Measurements from ENCODE around the gene FAM131A.
A peak's percentile ranks its signal among the peaks of the same experiment; 100 is the strongest.

FAM131A gene

DNA sequence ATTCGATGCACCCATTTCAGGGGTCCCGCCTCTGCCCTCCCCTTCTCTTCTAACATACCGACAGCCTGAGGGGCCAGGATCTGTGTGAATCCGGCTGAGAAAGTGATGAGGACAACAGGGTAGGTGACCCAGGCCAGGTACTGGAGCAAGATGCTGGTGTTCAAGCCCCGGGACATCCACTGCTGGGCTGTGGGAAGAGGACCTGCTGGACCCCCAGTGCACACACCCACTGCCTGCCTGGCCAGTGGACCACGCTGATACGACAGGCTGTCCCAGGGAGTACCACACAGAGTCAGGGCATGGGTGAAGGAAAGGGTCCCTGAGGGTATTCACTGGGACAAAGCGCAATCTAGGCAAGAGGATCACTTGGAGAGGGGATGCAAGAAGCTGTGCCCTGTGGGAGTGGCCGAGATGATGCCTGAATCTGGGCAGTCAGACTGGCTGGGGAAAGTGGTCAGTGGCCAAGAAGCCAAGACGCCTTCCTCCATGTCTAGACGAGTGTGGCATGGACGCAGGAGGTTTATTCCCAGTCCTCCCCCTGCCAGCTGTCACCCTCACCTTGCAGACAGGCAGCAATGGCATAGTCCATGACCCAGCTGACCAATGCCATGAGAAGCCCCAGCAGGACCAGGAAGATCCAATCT is 20.8 kb downstream of the FAM131A start:
- DNase-seq (ENCODE audit: low spot score): no peak

DNA sequence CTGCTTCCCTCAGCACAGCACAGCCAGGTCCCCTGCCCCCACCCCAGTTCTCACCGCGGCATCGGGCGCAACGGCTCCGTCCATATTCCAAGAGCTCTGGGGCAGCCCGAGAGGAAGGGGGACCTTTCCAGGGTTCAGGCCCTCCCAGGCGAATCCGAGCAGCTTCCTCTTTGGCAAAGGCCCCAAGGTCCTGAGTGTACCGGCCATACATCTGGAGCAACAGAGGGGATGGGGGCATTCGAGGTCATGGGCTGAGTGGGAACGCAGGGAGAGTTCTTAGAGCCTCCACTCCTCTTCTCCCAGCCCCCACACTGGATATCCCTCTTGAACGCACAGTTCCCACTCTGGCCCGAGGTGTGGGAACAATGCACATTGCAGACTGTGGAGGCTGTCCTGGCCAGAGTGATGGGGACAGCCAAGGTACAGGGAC is 21.5 kb downstream of the FAM131A start:
- no peak for DNase-seq (ENCODE audit: low spot score)

DNA sequence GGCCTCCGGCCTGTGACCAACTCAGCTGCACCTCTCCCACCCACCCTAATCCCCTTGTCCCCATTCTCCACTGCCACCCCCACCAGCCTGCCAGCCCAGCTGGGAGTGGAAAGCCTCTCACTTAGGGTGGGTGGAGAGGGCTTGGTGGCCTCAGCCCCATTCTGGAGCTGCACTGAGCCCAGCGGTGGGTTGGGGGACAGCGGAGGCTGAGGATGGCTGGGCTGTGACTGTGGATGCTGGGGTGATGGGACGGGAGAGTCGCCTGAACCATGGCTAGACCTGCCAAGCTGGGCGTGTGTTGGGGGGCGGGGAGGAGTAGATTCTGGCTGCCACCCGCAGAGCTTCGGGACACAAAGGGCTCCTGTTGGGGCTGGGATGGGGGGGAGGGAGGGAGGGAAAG is 22.2 kb downstream of the FAM131A start:
- DNase-seq (ENCODE audit: low spot score): no peak

DNA sequence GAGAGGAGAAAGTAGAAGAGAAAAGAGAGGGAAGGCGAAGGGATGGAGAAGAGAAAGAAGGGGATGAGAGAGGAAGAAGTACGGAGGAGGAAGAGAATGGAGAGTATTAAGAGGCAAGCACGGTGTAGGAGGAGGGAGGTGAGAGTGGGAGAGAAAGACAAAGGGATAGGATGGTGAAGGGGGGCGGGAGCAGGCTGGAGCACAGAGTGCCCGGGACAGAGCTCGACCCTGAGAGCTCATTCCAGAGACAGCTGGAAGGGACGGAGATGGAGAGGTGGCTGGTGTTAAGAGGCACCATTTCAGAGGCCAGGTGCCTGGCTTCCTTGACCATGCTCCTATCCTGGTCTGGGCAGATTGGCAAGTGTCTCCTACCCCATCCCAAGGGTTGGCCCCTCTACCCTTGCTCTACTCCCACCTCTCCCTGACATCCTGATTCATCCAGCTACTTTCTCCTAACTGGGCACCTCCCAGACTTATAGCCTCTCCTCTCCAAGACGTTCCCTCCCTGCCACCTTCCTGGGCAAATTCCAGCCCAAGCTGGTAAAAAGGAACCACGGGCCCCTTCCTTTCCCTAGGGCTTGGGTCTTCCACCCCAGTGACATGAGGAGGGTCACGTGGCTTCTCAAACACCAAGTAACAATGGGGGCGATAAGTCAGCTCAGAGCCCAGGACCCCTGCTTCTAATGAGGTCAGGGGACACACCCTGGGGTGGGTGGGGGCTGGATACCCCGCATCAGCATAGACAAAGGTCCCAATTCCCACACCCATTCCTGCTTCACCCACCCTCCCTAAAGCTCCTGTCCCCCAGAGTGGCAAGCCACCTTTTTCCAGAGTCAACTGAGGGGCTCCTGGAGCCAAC is 22.9 kb downstream of the FAM131A start:
- DNase-seq (ENCODE audit: low spot score): no peak

DNA sequence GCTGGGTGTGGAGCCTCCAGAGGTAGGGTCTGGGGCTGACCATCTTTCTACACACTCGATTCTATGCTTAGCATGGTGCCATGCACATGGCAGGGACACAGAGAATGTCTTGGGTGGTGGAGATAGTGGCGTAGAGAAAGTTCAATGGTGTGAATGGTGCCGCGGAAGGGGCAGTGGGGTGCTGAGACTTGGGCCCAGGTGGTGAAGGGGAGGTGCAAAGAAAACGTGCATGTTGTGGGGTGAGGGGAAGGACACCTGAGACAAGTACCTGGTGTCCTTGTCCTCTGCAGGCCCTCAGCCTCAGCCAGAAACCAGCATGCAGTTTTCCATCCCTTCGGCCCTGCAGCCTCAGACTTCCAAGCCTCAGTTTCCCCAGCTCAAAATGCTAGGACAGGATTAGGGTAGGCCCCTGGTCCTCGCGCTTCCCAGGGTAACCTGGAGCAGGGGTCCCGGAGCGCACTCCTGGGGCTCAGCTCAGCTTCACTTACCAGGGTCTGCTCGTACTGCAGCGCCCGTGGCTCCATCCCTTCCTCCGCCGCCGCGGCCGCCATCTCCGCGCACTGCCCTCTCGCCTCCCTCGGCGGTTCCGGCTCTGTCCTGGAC is 23.6 kb downstream of the FAM131A start:
- DNase-seq (ENCODE audit: low spot score): no peak

DNA sequence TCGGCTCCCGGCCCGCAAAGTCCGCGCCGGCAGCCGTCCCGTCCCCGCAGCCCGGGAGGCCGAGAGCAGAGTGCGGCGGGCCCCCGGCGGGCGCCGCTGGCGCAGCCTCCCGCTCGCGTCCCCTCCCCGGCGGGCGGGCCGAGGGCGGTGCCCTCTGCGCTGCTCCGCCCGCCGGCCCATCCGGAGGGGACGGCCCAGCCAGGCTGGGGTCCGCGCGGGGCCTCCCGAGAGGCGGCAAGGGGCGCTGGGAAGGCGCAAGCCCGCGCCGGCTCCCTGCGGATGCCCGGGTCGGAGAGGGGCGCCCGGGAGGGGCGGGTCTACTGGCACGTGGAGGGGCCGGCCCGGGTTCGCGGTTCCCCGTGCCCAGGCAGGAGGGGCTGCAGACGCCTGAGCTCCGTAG is 24.1 kb downstream of the FAM131A start, which contains the start of the genes CLCN2 and POLR2H:
TSS of gene CLCN2 (minus strand) at position 74 of the 400 bp plus-strand sequence. CDS start 126 bp downstream, outside the sequence.
TSS of gene POLR2H (plus strand) at position 179 of the 400 bp plus-strand sequence. CDS start 1,783 bp downstream, outside the sequence.
- peak; percentile 68 for DNase-seq (ENCODE audit: low spot score)

DNA sequence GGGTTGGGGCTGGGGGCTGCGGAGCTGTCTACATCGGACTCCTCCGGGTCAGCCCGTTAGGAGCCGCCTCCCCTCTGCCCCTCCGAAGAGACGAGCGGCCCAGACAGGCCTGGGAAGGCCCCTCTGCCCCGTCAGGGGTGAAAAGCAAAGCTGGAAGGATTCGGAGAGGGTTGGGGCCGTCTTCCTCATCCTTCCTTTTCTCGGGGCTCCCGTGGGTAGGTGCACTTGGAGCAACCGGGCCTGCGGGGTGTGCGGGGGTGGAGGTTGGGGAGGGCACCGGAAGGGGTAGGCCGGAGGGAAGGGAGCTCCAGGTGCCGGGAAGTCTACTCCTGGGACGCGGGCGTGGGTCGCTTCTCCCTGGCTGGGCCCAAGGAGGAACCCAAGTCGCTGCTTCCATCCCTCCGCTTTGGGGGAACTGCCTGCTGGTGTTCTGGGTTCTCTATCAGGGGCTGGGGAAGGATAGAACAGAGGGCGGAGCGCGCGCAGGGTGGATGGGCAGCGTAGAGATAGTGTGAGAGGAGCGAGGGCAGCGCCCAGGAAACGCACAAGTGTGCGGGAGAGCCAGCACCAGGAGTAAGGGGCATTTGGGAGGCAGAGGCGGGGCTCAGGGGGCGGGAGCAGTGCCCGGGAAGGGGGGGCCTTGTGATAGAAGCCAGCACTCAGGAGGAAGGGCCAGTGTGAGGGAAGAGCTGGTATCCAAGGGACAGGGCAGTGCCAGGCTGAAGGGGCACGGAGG is 24.7 kb downstream of the FAM131A start:
- DNase-seq (ENCODE audit: low spot score): peak; percentile 75

DNA sequence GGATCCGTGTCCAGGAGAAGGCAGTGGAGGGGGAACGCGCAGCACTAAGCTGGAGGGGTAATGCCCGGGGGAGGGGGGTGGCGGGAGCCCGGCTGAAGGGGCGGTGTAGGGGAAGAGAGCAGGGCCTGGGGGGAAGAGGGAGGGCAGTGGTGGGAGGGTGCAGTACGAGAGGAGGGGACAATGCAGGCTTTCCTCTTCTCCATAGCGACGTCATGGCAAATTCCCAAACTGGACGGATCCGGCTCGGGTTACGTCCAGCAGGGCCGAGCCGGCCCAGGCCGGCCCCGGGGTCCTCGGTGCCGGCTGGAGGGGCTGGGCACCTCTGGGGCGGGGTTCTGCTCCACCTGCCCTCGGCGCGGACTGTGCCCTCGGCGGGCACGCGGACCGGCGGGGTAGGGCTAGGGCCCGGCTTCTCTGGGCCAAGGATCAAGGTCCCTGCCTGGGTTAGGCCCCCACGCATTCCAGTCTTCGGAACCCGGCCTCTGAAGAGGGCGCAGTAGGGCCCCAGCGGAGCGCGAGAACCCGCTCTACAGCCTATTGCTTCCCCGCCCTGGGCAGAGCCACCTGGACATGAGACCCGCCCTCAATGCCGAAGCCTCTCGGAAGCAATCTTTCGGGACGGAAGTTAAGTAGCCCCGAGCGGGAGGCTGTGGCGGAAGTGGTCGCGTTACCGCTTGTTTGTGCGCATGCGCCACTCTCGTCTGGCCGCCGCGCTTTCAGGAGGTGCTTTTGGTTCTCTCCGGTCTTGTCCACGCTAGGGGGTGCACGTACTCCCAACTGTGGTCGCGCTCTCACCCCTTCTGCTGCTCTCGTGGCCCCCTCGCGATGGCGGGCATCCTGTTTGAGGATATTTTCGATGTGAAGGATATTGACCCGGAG is 25.5 kb downstream of the FAM131A start:
- DNase-seq (ENCODE audit: low spot score): peak; percentile 97

DNA sequence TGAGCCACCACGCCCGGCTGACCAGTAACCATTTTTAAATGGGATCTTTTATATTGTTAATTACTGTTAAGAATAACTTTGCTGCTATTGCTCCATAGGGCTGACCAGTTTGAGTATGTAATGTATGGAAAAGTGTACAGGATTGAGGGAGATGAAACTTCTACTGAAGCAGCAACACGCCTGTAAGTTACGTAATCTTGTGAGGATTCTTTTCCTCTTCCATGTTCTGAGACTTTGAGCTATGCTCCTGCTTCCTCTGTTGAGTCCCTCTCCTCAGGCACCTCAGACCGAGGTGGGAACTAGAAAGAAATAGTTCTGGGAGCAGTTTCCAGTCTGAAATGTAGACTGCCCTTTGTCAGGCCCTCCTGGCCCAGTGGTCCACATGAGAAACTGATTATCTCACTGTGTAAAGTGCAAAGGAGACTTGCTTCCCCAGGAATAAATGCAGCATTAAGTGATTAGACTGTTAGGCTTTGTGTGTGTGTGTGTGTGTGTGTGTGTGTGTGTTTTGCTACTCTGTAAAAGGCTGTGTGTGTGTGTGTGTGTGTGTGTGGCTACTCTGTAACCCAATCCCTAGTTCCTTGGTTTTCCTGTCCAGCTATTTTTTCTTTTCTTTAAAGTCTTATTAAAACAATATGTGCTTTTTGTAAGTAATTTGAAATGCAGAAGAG is 29.4 kb downstream of the FAM131A start:
- no peak for DNase-seq (ENCODE audit: low spot score)

DNA sequence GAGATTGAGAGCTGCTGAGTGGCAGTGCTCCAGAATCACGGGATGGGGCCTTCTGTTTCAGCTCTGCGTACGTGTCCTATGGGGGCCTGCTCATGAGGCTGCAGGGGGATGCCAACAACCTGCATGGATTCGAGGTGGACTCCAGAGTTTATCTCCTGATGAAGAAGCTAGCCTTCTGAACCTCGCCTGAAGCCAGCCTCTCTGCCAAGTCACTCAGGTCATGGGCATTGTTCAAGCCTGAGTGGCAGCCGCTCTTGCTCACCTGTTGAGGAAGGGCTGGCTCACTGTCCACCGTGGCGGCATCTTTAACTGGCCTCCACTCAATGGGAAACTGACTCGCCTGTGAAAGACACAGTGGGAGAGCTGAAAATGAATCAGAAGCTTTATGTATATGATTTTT is 30.7 kb downstream of the FAM131A start:
- no peak for DNase-seq (ENCODE audit: low spot score)

DNA sequence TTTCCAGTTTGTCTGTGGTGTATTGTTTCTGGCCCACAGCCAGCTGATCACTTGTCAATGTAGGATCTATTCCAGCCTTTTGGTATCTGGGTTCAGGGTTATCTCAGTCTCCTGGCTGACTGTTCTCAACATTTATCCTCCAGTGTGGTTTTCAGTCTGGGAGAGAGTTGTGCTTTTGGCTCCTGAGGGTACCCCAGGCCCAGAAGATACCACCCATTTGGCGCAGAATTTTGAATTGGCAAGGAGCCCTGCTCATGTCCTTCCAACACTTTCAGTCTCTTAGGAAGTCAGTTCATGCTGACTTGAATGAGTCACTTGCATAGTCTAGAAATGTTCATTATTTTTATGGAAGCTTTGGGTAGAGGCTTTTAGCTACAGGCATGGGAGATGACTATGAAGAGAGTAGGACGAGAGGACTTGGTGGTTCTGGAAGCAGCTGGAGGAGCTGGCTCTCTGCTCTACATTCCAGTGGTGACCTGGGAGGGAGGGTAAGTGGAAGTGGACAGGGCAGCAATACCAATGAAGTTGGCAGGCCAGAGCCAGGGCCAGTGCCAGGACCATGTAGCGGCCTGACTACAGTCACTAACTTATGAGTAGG is 31.3 kb downstream of the FAM131A start:
- DNase-seq (ENCODE audit: low spot score): peak; percentile 32

DNA sequence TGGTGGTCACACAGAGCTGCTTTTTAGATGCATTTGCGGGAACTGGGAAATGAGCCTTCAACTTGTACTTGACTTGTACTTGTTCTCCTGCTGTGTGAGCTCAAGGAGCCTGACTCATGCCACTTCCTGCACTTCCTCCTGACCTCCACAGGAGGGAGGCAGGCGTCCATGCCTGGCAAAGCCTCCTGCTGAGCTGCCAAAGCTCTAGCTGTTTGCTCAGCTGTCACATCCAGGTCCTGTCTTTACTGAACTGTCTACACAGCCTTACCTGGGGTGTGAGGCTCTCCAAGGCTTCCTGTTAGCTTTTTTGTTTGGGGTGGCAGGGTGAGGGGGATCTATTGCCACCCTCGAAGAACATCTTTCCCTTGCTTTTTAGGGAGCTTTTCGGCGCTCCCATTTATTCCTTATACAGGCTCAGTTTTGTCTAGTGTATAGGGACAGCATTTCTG is 34.2 kb downstream of the FAM131A start:
- DNase-seq (ENCODE audit: low spot score): peak; percentile 91

DNA sequence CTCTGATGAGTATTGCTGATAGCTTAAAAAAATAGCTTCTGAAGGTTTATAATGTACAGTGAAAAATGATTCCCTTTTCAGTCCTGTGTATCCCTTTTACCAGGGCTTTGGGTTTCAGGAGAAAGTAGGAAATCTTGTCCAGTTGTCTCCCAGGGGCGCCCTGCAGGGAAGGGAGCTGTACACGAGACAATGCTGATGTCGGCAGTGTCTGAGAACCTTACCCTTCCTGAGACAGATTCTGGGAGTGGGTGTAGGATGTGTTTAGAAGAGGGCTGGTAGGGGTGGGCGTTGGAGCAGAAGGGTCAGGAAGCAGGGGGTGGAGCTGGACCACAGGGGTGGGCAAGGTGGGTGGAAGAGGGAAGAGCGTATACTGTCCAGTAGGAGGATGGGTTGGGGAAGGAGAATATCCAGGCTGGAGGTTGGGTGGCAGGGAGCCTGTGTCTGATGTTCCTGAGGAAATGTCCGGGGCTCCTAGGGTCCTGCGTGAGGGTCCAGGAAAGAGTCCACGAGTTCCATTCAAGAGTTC is 35.0 kb downstream of the FAM131A start:
- no peak for DNase-seq (ENCODE audit: low spot score)

DNA sequence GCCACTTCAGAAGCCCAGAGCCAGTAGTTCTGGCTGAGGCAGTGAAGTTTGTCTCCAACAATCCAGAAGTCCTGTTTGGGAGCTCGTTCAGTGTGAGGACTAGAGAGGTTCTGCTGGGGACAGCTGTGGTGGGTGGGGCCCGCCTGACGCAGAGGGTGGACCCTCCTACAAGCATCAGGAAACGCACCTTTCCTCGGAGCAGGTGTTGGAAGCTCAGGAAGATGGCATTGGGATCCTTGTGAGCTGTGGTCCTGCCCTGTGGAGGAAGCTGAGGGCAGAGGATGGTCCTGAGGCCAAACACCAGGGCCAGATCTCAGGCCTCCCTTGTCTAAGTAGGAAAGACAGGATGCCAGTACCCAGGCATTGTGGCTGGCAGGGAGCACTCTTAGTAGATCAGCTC is 35.5 kb downstream of the FAM131A start:
- DNase-seq (ENCODE audit: low spot score): no peak

DNA sequence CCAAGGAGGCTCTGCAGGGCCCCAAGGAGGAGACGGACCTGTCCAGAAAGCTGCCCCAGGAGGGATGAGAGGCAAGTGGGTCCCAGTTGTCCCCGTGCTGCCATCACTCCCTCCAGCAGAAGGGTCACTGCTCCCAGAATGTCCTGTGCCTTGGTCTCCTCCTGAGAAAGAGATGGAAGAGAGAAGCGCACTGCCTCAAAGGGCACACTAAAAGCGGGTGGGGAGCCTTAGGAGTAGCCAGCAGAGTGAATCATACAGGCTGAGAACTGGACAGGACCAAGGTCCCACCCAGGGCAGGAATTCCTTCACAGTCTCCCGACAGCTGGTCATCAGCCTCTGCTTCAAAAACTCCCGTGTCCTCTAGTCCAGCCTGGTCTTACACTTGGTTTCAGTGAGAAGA is 36.0 kb downstream of the FAM131A start:
- peak; percentile 53 for DNase-seq (ENCODE audit: low spot score)

DNA sequence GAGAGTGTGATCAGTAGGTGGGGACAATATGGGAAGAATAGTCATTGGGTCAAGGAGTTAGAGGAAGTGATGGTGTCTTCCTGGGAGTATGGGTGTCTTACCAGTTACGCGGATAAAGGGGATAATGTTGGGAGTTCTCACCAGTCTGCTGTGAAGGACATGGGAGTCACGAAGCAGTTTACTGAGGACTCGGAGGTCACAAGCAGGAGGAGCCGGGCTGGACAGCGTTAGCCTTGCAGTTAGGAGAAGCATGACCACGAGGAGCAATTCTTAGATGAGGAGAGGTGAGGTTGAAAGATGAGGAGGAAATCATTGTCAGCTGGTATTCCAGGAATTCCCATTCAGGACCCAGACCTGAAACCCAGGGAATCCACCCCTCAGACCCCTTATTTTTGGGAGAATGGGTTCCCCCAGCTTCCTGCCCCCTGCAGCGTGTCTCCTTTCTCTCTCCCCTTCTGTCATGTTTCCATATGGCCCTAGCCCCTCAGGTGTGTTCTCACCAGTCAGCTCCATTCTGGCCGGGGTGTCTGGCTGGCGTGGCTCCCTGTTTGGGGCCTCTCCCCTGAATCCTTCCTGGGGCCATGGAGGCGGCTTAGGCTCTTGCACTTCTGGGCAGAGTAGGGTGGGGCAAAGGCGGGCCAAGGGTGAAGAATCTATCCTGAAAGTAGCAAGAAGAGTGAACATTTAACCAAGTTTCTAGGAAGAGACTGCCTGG is 38.5 kb downstream of the FAM131A start:
- no peak for DNase-seq (ENCODE audit: low spot score)

DNA sequence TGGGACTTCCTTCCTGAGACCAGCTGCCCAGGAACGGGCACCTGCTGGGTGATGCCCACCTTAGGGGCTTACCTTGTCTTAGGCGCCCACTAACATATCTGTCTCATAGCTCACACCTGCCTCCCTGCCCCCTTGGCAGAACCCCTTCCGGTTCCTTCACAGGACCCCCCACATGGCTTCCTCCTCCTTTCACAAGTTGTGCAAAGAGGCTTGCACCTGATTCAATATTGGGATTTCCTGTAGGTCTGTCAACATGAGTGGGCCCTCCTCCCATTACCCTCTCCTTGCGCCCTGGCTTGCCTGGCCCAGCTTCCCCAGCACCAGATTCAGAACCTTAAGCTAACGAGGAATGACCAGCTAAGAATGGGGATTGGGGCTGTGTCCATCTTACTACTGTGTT is 40.0 kb downstream of the FAM131A start:
- no peak for DNase-seq (ENCODE audit: low spot score)

DNA sequence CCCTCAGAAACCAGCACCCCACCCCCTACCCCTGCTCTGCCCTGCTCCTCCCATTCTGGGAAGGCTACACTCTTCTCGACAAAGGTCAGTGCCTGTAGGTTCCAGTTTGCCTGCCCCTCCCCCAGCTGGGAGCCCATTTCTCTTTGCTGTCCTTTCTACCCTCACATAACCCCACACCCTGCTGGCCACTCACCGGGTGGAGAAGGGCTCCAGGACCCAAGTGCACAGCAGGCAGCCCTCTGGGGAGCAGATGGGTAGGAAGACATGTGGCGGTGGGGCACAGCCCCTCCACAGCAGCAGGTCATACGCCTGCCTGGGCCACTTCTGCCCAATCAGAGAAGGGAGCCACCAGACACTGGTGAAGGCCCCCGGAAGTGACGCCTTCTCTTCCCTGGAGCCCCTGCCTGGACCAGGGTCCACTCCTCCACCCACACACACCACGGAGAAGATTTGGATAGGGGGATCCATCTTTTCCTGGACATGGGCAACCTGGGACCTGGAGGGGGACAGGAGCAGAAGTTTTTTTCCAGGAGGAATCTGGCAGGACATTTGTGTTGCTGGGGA is 40.6 kb downstream of the FAM131A start, which contains the start of gene THPO:
TSS of gene THPO (minus strand) at position 326 of the 564 bp plus-strand sequence. CDS start 1,948 bp downstream, outside the sequence.
- DNase-seq (ENCODE audit: low spot score): no peak

Data from hepatic stellate cell (primary cell).